Activated CD8-positive, alpha-beta T cell treated with anti-CD3 and anti-CD28 coated beads, Interleukin-2, amount 10 ng/mL, durations not matched to agents 7 days and 5 days (primary cell): Measurements from ENCODE around the gene ABHD6. TPM values are rescaled to one million over a fixed set of nuclear protein-coding genes. Genes with fewer than 3 reads are reported as not detected.
"Not testable (repeated sequence)": the region's sequence is repeated elsewhere in the genome, so short reads cannot be mapped to it uniquely, and the experiment has no call there.

Experiments
- ATAC-seq: fragments of 150-1000 bp; cut with Tn5 transposase; one replicate; pipeline ENCODE4 v1.10.0; 2021; ENCODE audit warnings: moderate library complexity
- CTCF ChIA-PET: fragments of 350-600 bp; sonication (Branson Sonifier 250); formaldehyde crosslinking; loops from one replicate; lab custom pipeline; 2021; ENCODE audit warnings: antibody characterized with exemption; lab: Charles Lee
- POLR2A ChIA-PET: fragments of 350-600 bp; sonication (Branson Sonifier 250); formaldehyde crosslinking; loops from one replicate; lab custom pipeline; 2021; ENCODE audit warnings: antibody characterized with exemption; lab: Charles Lee
- DNase-seq: peaks from one replicate; pipeline ENCODE4 v3.0.0-alpha.2; 2020
- H3K27ac Mint-ChIP-seq: one replicate; pipeline ENCODE4 v1.8.0; 2021; ENCODE audit warnings: mild to moderate bottlenecking, mixed read lengths
- H3K27me3 Mint-ChIP-seq: one replicate; pipeline ENCODE4 v1.8.0; 2021; ENCODE audit warnings: low read depth, mixed read lengths
- H3K36me3 Mint-ChIP-seq: one replicate; pipeline ENCODE4 v1.8.0; 2021; ENCODE audit warnings: low read depth, mixed read lengths
- H3K4me1 Mint-ChIP-seq: one replicate; pipeline ENCODE4 v1.8.0; 2021; ENCODE audit warnings: low read depth, mixed read lengths
- H3K4me3 Mint-ChIP-seq: one replicate; pipeline ENCODE4 v1.8.0; 2021; ENCODE audit warnings: mild to moderate bottlenecking, mixed read lengths
- H3K9me3 Mint-ChIP-seq: one replicate; pipeline ENCODE4 v1.8.0; 2022; ENCODE audit warnings: mixed read lengths; ENCODE audit not compliant: insufficient read depth
- total RNA-seq, 2 experiments: library from RNA; stranded (reverse); gene quantifications; one replicate each; pipeline ENCODE4 v1.2.3, GENCODE V29; 2021

The ABHD6 gene
- total RNA-seq, 2 experiments from 2014 or later: 4.0 to 4.4 TPM

- Mint-ChIP-seq H3K27me3 (no peaks in the 10 kb centered on the region), H3K36me3 (peaks cover 3% of the 10 kb centered on the region), H3K4me1 (peaks cover 9% of the 10 kb centered on the region), H3K27ac (no peak overlapping the region), H3K4me3 (no peak overlapping the region), H3K9me3 (no peaks in the 10 kb centered on the region)
- ChIA-PET POLR2A (no interaction called here), CTCF (interaction anchor here (1.3 kb wide), 1 partner anchor 85 kb away, joined by 3 read pairs; no protein-coding TSS in a partner anchor)
- DNase-seq (no peak), ATAC-seq (no peak)
Observed at GRCh38 chr3:58261954-58262666, 24.5 kb downstream of the ABHD6 start.

GRCh38 chr3:58266577-58266976 lies 29.0 kb downstream of the ABHD6 start:
- no peaks in the 10 kb centered on the region for H3K9me3 Mint-ChIP-seq
- POLR2A ChIA-PET: no interaction called here
- H3K4me3 Mint-ChIP-seq: no peak overlapping the region
- no peaks in the 10 kb centered on the region for H3K27me3 Mint-ChIP-seq
- DNase-seq (no peak), ATAC-seq (no peak)
- H3K27ac Mint-ChIP-seq: no peak overlapping the region
- CTCF ChIA-PET: no interaction called here
- H3K4me1 Mint-ChIP-seq: no peaks in the 10 kb centered on the region
- no peaks in the 10 kb centered on the region for H3K36me3 Mint-ChIP-seq

GRCh38 chr3:58267543-58267942 lies 30.0 kb downstream of the ABHD6 start:
- ATAC-seq, CTCF ChIA-PET, H3K27ac Mint-ChIP-seq: not testable (repeated sequence)

GRCh38 chr3:58269356-58269755 lies 31.8 kb downstream of the ABHD6 start:
- ChIA-PET POLR2A (interaction anchor here (0.6 kb wide), 1 partner anchor 1132 kb away, joined by 3 read pairs; no protein-coding TSS in a partner anchor), CTCF (interaction anchor here (1.1 kb wide), 1 partner anchor 37 kb away, joined by 3 read pairs; the partner anchor contains the start of genes HTD2 and RPP14)
- no peak overlapping the region for H3K27ac Mint-ChIP-seq
- ATAC-seq: no peak
- H3K27me3 Mint-ChIP-seq: no peaks in the 10 kb centered on the region
- H3K4me3 Mint-ChIP-seq: no peak overlapping the region
- H3K9me3 Mint-ChIP-seq: no peaks in the 10 kb centered on the region
- peaks cover 3% of the 10 kb centered on the region for H3K36me3 Mint-ChIP-seq
- no peak for DNase-seq
- peaks cover 5% of the 10 kb centered on the region for H3K4me1 Mint-ChIP-seq

More at GRCh38 chr3:58267543-58267942, 30.0 kb downstream of the ABHD6 start:
- H3K4me3 Mint-ChIP-seq, H3K9me3 Mint-ChIP-seq, DNase-seq, POLR2A ChIA-PET, H3K27me3 Mint-ChIP-seq, H3K4me1 Mint-ChIP-seq, H3K36me3 Mint-ChIP-seq: not testable (repeated sequence)

- Mint-ChIP-seq H3K9me3 (no peaks in the 10 kb centered on the region), H3K27ac (no peak overlapping the region), H3K4me1 (peaks cover 5% of the 10 kb centered on the region), H3K36me3 (peaks cover 6% of the 10 kb centered on the region), H3K27me3 (no peaks in the 10 kb centered on the region), H3K4me3 (no peak overlapping the region)
- CTCF ChIA-PET: interaction anchor here (0.6 to 1.1 kb wide), 2 partner anchors 29 to 36 kb away, joined by 3 read pairs; partner anchors contain the start of genes HTD2 and RPP14
- ATAC-seq (no peak), DNase-seq (no peak)
- POLR2A ChIA-PET: no interaction called here
Observed at GRCh38 chr3:58270485-58270884, 32.9 kb downstream of the ABHD6 start.

GRCh38 chr3:58271901-58272501 lies 34.4 kb downstream of the ABHD6 start:
- ATAC-seq: no peak
- no peaks in the 10 kb centered on the region for H3K27me3 Mint-ChIP-seq
- H3K4me3 Mint-ChIP-seq: no peak overlapping the region
- no peak for DNase-seq
- H3K27ac Mint-ChIP-seq: no peak overlapping the region
- peaks cover 5% of the 10 kb centered on the region for H3K4me1 Mint-ChIP-seq
- peaks cover 12% of the 10 kb centered on the region for H3K36me3 Mint-ChIP-seq
- H3K9me3 Mint-ChIP-seq: no peaks in the 10 kb centered on the region
- ChIA-PET POLR2A (no interaction called here), CTCF (interaction anchor here (1.1 to 1.2 kb wide), 2 partner anchors 35 to 94 kb away, joined by 4 to 5 read pairs; partner anchors contain the start of genes HTD2 and RPP14)

- H3K4me1 Mint-ChIP-seq: peaks cover 5% of the 10 kb centered on the region
- H3K27me3 Mint-ChIP-seq: no peaks in the 10 kb centered on the region
- ATAC-seq (no peak), DNase-seq (no peak)
- H3K9me3 Mint-ChIP-seq: peaks cover 3% of the 10 kb centered on the region
- CTCF ChIA-PET: no interaction called here
- H3K27ac Mint-ChIP-seq: no peak overlapping the region
- POLR2A ChIA-PET: no interaction called here
- peaks cover 17% of the 10 kb centered on the region for H3K36me3 Mint-ChIP-seq
- no peak overlapping the region for H3K4me3 Mint-ChIP-seq
Observed at GRCh38 chr3:58272891-58273290, 35.3 kb downstream of the ABHD6 start.

- H3K27me3 Mint-ChIP-seq, H3K27ac Mint-ChIP-seq, DNase-seq, ATAC-seq, CTCF ChIA-PET, H3K4me1 Mint-ChIP-seq, H3K9me3 Mint-ChIP-seq, POLR2A ChIA-PET, H3K4me3 Mint-ChIP-seq: not testable (repeated sequence)
- H3K36me3 Mint-ChIP-seq: peaks cover 20% of the 10 kb centered on the region
Observed at GRCh38 chr3:58273362-58273761, 35.8 kb downstream of the ABHD6 start.

- Mint-ChIP-seq H3K9me3 (peaks cover 3% of the 10 kb centered on the region), H3K36me3 (peaks cover 24% of the 10 kb centered on the region), H3K4me3 (no peak overlapping the region), H3K27me3 (no peaks in the 10 kb centered on the region), H3K4me1 (peaks cover 5% of the 10 kb centered on the region), H3K27ac (no peak overlapping the region)
- DNase-seq (no peak), ATAC-seq (no peak)
- ChIA-PET POLR2A (no interaction called here), CTCF (no interaction called here)
Observed at GRCh38 chr3:58274027-58274614, 36.5 kb downstream of the ABHD6 start.

GRCh38 chr3:58281069-58281468 lies 43.5 kb downstream of the ABHD6 start:
- DNase-seq (no peak), ATAC-seq (no peak)
- Mint-ChIP-seq H3K27ac (no peak overlapping the region), H3K27me3 (no peaks in the 10 kb centered on the region), H3K36me3 (peaks cover 17% of the 10 kb centered on the region), H3K4me1 (no peaks in the 10 kb centered on the region), H3K9me3 (peaks cover 3% of the 10 kb centered on the region), H3K4me3 (no peak overlapping the region)
- CTCF ChIA-PET: no interaction called here
- POLR2A ChIA-PET: no interaction called here

GRCh38 chr3:58285334-58285733 lies 47.7 kb downstream of the ABHD6 start:
- Mint-ChIP-seq H3K4me1 (no peaks in the 10 kb centered on the region), H3K27me3 (no peaks in the 10 kb centered on the region), H3K9me3 (no peaks in the 10 kb centered on the region), H3K36me3 (peaks cover 3% of the 10 kb centered on the region), H3K4me3 (no peak overlapping the region), H3K27ac (no peak overlapping the region)
- ATAC-seq (no peak), DNase-seq (no peak)
- ChIA-PET CTCF (interaction anchor here (1.3 kb wide), 2 partner anchors 14 to 21 kb away, joined by 3 to 6 read pairs; partner anchors contain the start of genes HTD2 and RPP14), POLR2A (no interaction called here)

GRCh38 chr3:58287354-58287753 lies 49.8 kb downstream of the ABHD6 start:
- H3K36me3 Mint-ChIP-seq: peaks cover 3% of the 10 kb centered on the region
- H3K4me3 Mint-ChIP-seq: no peak overlapping the region
- CTCF ChIA-PET: interaction anchor here (0.8 kb wide), 2 partner anchors 70 to 72 kb away, joined by 3 read pairs; no protein-coding TSS in a partner anchor
- no peak for ATAC-seq
- H3K4me1 Mint-ChIP-seq: no peaks in the 10 kb centered on the region
- H3K9me3 Mint-ChIP-seq: no peaks in the 10 kb centered on the region
- DNase-seq: no peak
- POLR2A ChIA-PET: no interaction called here
- H3K27ac Mint-ChIP-seq: no peak overlapping the region
- H3K27me3 Mint-ChIP-seq: no peaks in the 10 kb centered on the region
